ENCODE data around the gene PPP5C.
"Not testable (repeated sequence)": the region's sequence is repeated elsewhere in the genome, so short reads cannot be mapped to it uniquely, and the experiment has no call there.

The PPP5C gene

DNA sequence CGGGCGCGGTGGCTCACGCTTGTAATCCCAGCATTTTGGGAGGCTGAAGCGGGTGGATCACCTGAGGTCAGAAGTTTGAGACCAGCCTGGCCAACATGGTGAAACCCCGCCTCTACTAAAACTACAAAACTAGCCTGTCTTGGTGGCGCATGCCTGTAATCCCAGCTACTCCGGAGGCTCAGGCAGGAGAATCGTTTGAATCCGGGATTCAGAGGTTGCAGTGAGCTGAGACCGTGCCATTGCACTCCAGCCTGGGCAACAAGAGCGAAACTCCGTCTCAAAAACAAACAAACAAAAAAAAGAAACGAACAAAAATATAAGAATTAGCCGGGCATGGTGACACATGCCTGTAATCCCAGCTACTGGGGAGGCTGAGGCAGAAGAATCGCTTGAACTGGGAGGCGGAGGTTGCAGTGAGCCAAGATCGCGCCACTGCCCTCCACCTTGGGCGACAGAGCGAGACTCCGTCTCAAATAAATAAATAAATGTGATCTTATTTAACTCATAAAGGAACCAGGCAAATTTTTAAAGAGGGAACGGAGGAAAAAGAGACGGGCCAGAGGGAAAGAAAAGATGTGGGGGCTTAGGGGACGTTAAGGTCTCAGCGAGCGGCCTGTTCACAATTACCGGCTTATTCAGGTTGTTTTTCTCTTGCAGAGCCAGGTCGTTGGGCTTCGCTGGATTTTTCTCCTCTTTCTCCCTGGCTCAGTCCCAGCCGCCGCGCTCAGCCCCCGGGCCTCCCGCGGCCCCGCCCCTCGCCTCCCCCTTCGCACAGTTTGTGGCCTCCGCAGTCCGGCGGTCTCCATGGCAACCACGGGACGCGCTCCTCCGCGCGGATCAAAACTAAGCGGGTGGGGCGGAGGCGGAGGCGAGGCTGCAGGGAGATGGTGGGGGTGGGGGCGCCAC lies 69.2 kb downstream of the PPP5C start:
- not testable (repeated sequence) for H3K9me3 ChIP-seq (ENCODE audit: low read depth, low read length); H3K36me3 ChIP-seq (ENCODE audit: insufficient read depth, low read length); DNase-seq (ENCODE audit: low read depth, low spot score)
- H3K4me3 ChIP-seq, result peak overlapping the region; percentile 74
- TF ChIP-seq POLR2AphosphoS5 (IDR thresholded peaks at IDR 0.05; ENCODE audit: borderline replicate concordance, low read depth, low read length), result peak; percentile 41; the same call in 1 of the 2 replicates
- H3K9ac ChIP-seq (ENCODE audit: insufficient read length), result peak overlapping the region; percentile 47
- peak overlapping the region; percentile 55 for H3K27ac ChIP-seq

DNA sequence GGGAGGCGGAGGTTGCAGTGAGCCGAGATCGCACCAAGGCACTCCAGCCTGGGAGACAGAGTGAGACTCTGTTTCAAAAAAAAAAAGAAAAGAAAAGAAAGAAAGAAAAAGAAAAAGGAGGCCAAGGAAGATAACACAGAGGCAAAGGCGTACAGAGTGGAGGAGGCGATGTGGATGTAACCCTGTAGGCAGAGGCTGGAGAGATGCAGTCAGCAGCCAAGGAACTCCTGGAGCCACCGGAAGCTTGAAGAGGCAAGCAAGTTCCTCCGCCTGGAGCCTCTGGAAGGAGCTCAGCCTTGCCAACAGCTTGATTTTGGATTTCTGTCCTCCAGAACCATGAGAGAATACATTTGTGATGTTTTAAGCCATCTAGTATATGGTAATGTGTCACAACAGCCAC lies 73.2 kb downstream of the PPP5C start:
- H3K9me3 ChIP-seq (ENCODE audit: low read depth, low read length), result no peaks in the 10 kb centered on the region
- H3K9ac ChIP-seq (ENCODE audit: insufficient read length), result no peak overlapping the region
- H3K4me3 ChIP-seq, result peak overlapping the region; percentile 47
- TF ChIP-seq FOXP2 (optimal IDR thresholded peaks at IDR 0.05; ENCODE audit: control extremely low read depth, extremely low read length, insufficient read depth) (no peak), EZH2 (IDR thresholded peaks at IDR 0.05) (no peak), POLR2AphosphoS5 (IDR thresholded peaks at IDR 0.05; ENCODE audit: borderline replicate concordance, low read depth, low read length) (no peak)
- no peaks in the 10 kb centered on the region for H3K36me3 ChIP-seq (ENCODE audit: insufficient read depth, low read length)
- H3K27ac ChIP-seq, result peak overlapping the region; percentile 93
- DNase-seq (ENCODE audit: low read depth, low spot score), result no peak

DNA sequence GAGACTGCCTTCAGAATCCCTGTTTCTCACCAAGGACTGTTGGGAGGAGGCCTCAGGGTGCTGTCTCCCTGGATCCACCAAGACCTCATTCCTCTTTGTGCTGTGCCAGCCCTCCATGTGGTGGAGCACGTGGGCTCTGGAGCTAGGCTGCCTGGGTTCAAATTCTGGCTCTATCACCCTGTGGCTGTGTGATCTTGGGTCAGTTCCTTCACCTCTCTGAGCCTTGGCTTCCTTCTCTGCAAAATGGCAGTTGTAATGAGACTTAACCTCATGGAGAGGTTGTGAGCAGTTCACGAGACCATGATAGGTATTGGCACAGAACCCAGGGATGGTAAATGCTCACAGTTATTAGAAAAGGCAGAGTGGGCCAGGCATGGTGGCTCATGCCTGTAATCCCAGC lies 75.5 kb downstream of the PPP5C start:
- DNase-seq (ENCODE audit: low read depth, low spot score), result no peak
- Histone ChIP-seq H3K9me3 (ENCODE audit: low read depth, low read length) (no peaks in the 10 kb centered on the region), H3K4me3 (no peak overlapping the region), H3K9ac (ENCODE audit: insufficient read length) (no peak overlapping the region), H3K36me3 (ENCODE audit: insufficient read depth, low read length) (no peaks in the 10 kb centered on the region), H3K27ac (no peak overlapping the region)
- TF ChIP-seq FOXP2 (optimal IDR thresholded peaks at IDR 0.05; ENCODE audit: control extremely low read depth, extremely low read length, insufficient read depth), result no peak
- no peak for TF ChIP-seq EZH2 (IDR thresholded peaks at IDR 0.05)
- no peak for TF ChIP-seq POLR2AphosphoS5 (IDR thresholded peaks at IDR 0.05; ENCODE audit: borderline replicate concordance, low read depth, low read length)

DNA sequence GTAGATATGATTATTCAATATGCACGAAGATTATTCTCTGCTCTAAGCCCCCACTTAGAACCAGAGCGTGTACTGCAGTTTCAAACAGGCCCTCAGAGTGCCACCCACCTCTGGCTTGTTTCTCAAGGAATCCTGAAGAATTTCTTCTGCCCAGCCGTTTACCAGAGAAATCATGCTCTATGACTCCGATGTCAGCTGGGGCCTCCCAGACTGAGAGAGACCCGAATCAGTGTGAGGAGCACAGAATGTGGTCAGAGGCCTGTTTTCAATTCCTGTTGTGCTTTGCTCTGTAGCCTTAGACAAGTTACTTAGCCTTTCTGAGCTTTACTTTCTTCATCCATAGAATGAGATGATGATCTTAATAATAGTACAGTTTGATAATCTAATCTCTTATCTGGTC lies 76.3 kb downstream of the PPP5C start:
- TF ChIP-seq POLR2AphosphoS5 (IDR thresholded peaks at IDR 0.05; ENCODE audit: borderline replicate concordance, low read depth, low read length) (no peak), FOXP2 (optimal IDR thresholded peaks at IDR 0.05; ENCODE audit: control extremely low read depth, extremely low read length, insufficient read depth) (no peak)
- Histone ChIP-seq H3K36me3 (ENCODE audit: insufficient read depth, low read length) (no peaks in the 10 kb centered on the region), H3K27ac (no peak overlapping the region), H3K4me3 (no peak overlapping the region), H3K9me3 (ENCODE audit: low read depth, low read length) (no peaks in the 10 kb centered on the region), H3K9ac (ENCODE audit: insufficient read length) (no peak overlapping the region)
- DNase-seq (ENCODE audit: low read depth, low spot score), result no peak

DNA sequence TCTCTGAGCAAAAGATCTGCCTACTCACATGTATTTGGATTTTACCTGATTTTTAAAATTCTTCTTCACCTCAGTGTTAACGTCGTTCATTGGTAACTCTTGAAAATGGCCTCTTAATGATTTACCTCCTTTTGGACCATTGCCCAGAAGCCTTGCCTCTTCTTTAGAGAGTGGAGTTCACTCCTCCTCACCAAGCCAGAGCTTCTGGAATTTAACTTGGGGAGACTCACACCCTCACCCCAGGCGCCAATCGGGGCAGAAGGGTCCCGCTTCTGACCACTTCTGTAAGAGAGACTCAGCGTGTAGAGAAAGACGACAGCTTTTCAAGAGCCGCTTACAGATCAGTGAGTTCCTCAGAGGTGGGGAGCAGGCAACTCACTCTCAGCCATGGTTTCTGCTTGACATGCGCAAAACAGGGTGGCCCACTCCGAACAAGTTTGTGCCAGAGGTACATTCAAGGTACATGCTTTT lies 79.2 kb downstream of the PPP5C start:
- Histone ChIP-seq H3K36me3 (ENCODE audit: insufficient read depth, low read length) (no peaks in the 10 kb centered on the region), H3K4me3 (no peak overlapping the region; the same call in 1 of the 2 replicates), H3K9ac (ENCODE audit: insufficient read length) (no peak overlapping the region), H3K9me3 (ENCODE audit: low read depth, low read length) (no peaks in the 10 kb centered on the region), H3K27ac (no peak overlapping the region)
- no peak for DNase-seq (ENCODE audit: low read depth, low spot score)
- TF ChIP-seq EZH2 (IDR thresholded peaks at IDR 0.05) (no peak), FOXP2 (optimal IDR thresholded peaks at IDR 0.05; ENCODE audit: control extremely low read depth, extremely low read length, insufficient read depth) (no peak), POLR2AphosphoS5 (IDR thresholded peaks at IDR 0.05; ENCODE audit: borderline replicate concordance, low read depth, low read length) (no peak)

DNA sequence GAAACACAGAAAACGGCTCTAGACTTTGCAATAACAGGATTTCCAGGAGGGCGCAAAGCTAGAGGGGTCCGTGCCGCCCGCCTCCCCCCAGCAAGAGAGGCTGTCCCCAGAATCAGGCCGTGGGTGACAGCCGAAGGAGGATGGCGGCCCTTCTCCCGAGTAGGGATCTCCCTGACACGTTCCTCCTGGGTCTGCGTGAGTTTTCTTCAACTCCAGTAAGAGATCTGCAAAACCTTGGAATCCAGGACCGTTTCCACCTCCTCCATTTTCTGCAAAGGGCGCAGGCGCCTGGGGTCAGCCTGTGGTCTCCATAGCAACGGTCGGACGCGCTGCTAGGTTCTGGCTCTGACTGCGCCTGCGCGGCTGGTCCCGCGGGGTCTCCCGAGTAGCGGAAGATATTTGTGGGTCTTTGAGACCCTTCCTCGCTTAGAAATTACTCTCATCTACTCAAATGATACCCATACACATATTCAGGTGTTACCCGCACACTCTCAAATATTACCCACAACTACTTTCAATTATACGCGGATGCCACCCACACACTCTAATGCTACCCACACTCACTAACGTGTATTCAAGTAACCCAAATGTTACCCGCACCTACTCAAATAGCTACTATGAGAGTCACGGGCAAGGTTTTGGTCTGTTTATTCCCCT lies 79.7 kb downstream of the PPP5C start:
- Histone ChIP-seq H3K27ac (no peak overlapping the region), H3K9ac (ENCODE audit: insufficient read length) (no peak overlapping the region), H3K36me3 (ENCODE audit: insufficient read depth, low read length) (no peaks in the 10 kb centered on the region), H3K4me3 (peak overlapping the region; percentile 12), H3K9me3 (ENCODE audit: low read depth, low read length) (no peaks in the 10 kb centered on the region)
- no peak for DNase-seq (ENCODE audit: low read depth, low spot score)
- no peak for TF ChIP-seq EZH2 (IDR thresholded peaks at IDR 0.05)
- peak; percentile 51; the same call in 1 of the 2 replicates for TF ChIP-seq POLR2AphosphoS5 (IDR thresholded peaks at IDR 0.05; ENCODE audit: borderline replicate concordance, low read depth, low read length)

DNA sequence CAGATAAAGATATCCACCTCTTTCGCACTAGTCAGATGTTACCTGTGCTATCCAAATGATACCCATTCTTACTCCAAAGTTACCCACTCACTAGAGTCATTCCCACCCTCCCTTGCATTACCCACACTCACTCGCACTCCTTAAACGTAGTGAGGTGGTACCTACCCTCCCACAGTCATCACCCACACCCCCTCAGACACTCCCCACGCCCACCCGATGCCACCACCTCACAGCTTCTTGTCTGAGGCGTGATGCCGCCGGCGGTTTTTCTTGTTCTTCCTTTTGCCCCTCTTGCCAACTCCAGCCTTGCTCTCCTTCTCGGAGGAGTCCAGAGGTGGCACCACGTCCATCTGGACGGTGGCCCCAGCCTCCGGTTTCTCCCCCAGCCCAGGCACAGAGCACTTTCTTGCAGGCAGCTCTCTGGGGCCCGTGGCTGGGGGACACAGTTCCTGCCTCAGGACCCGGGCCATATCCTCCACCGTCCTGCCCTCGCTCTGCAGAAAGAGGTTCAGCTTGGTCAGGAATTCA lies 80.7 kb downstream of the PPP5C start:
- Histone ChIP-seq H3K27ac (no peak overlapping the region), H3K9me3 (ENCODE audit: low read depth, low read length) (no peaks in the 10 kb centered on the region), H3K9ac (ENCODE audit: insufficient read length) (no peak overlapping the region), H3K4me3 (no peak overlapping the region), H3K36me3 (ENCODE audit: insufficient read depth, low read length) (no peaks in the 10 kb centered on the region)
- TF ChIP-seq EZH2 (IDR thresholded peaks at IDR 0.05) (no peak), POLR2AphosphoS5 (IDR thresholded peaks at IDR 0.05; ENCODE audit: borderline replicate concordance, low read depth, low read length) (no peak), FOXP2 (optimal IDR thresholded peaks at IDR 0.05; ENCODE audit: control extremely low read depth, extremely low read length, insufficient read depth) (no peak)
- DNase-seq (ENCODE audit: low read depth, low spot score), result no peak

Measured in SK-N-MC (cell line).